ENCODE measurements around the gene TCEANC. TPM values are rescaled to one million over a fixed set of nuclear protein-coding genes. Genes with fewer than 3 reads are reported as not detected.

TCEANC gene
- total RNA-seq, 1 donor from 2014 or later: 2.5 TPM

- Mint-ChIP-seq H3K27ac (ENCODE audit: unreplicated experiment) (peak within 1 kb of the TSS; percentile 87), H3K36me3 (ENCODE audit: low read depth) (no peaks in the 10 kb centered on the region), H3K27me3 (ENCODE audit: low read depth) (no peaks in the 10 kb centered on the region), H3K4me1 (ENCODE audit: low read depth) (peaks cover 47% of the 10 kb centered on the region), H3K9me3 (ENCODE audit: low read depth) (peaks cover 1% of the 10 kb centered on the region), H3K4me3 (ENCODE audit: unreplicated experiment) (peak within 1 kb of the TSS; percentile 73)
- TF ChIP-seq CTCF (IDR thresholded peaks at IDR 0.05): peak; percentile 8
- peak; percentile 92 for DNase-seq (ENCODE audit: low spot score)
Observed at GRCh38 chrX:13688958-13689740, 36.2 kb downstream of the TCEANC start, which contains the start of gene RAB9A. Gene RAB9A (plus strand): TSS chrX:13689128. CDS start chrX:13708747, 19,619 bp downstream.

GRCh38 chrX:13689741-13690211 is 36.8 kb downstream of the TCEANC start:
- TF ChIP-seq CTCF (IDR thresholded peaks at IDR 0.05): no peak
- Mint-ChIP-seq H3K9me3 (ENCODE audit: low read depth) (no peaks in the 10 kb centered on the region), H3K27ac (ENCODE audit: unreplicated experiment) (peak overlapping the region; percentile 87), H3K36me3 (ENCODE audit: low read depth) (no peaks in the 10 kb centered on the region), H3K4me3 (ENCODE audit: unreplicated experiment) (peak overlapping the region; percentile 73), H3K27me3 (ENCODE audit: low read depth) (no peaks in the 10 kb centered on the region), H3K4me1 (ENCODE audit: low read depth) (peaks cover 50% of the 10 kb centered on the region)
- no peak for DNase-seq (ENCODE audit: low spot score)

DNA sequence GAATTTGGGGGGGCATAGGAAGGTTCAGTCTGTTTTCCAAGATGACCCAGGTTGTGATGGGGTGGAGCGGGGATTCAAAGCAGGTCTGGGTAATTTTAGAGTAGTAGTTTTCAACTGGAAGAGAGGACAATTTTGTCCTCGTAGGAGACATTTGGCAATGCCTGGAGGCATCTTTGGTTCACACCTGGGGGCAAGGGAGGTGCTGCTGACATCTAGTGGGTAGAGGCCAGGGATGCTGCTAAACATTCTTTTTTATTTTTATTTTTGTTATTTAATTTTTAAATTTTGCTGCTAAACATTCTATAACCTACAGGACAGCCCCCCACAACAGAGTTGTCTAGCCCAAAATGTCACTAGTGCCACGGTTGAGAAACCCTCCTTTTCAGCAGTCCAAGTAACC is 37.9 kb downstream of the TCEANC start:
- peak overlapping the region; percentile 87 for H3K27ac Mint-ChIP-seq (ENCODE audit: unreplicated experiment)
- H3K36me3 Mint-ChIP-seq (ENCODE audit: low read depth): no peaks in the 10 kb centered on the region
- peak overlapping the region; percentile 73 for H3K4me3 Mint-ChIP-seq (ENCODE audit: unreplicated experiment)
- TF ChIP-seq CTCF (IDR thresholded peaks at IDR 0.05): peak; percentile 35
- no peaks in the 10 kb centered on the region for H3K9me3 Mint-ChIP-seq (ENCODE audit: low read depth)
- no peaks in the 10 kb centered on the region for H3K27me3 Mint-ChIP-seq (ENCODE audit: low read depth)
- DNase-seq (ENCODE audit: low spot score): no peak
- H3K4me1 Mint-ChIP-seq (ENCODE audit: low read depth): peaks cover 50% of the 10 kb centered on the region

- no peaks in the 10 kb centered on the region for H3K27me3 Mint-ChIP-seq (ENCODE audit: low read depth)
- DNase-seq (ENCODE audit: low spot score): no peak
- TF ChIP-seq CTCF (IDR thresholded peaks at IDR 0.05): no peak
- H3K9me3 Mint-ChIP-seq (ENCODE audit: low read depth): no peaks in the 10 kb centered on the region
- no peaks in the 10 kb centered on the region for H3K36me3 Mint-ChIP-seq (ENCODE audit: low read depth)
- peak overlapping the region; percentile 52 for H3K27ac Mint-ChIP-seq (ENCODE audit: unreplicated experiment)
- no peak overlapping the region for H3K4me3 Mint-ChIP-seq (ENCODE audit: unreplicated experiment)
- peaks cover 50% of the 10 kb centered on the region for H3K4me1 Mint-ChIP-seq (ENCODE audit: low read depth)
Observed at GRCh38 chrX:13691841-13692371, 39.0 kb downstream of the TCEANC start.

DNA sequence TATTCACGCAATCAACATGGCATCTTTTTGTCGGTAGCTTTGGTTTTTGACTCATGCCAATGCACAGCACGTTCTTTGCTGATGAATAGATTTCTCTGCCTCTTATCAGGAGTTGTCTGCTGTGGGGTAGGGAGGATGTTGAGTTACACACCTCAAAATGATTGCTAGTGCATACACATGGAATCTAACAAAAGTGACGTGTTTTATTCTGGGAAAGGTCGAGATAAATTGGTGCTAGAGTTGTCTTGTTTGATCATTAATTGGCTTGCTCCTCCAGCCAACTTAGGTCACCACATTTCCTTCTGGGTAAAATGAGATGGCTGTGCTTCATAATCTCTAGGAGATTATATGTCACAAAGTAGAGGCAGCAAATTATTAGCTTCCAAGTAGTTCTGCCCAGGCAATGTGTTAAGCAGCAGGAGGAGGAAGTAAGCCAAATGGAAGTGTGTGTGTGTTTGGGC is 39.9 kb downstream of the TCEANC start:
- Mint-ChIP-seq H3K27me3 (ENCODE audit: low read depth) (no peaks in the 10 kb centered on the region), H3K4me3 (ENCODE audit: unreplicated experiment) (no peak overlapping the region), H3K36me3 (ENCODE audit: low read depth) (no peaks in the 10 kb centered on the region), H3K9me3 (ENCODE audit: low read depth) (no peaks in the 10 kb centered on the region), H3K4me1 (ENCODE audit: low read depth) (peaks cover 50% of the 10 kb centered on the region), H3K27ac (ENCODE audit: unreplicated experiment) (no peak overlapping the region)
- DNase-seq (ENCODE audit: low spot score): no peak
- TF ChIP-seq CTCF (IDR thresholded peaks at IDR 0.05): no peak

Measured in chondrocyte (in vitro differentiated cells).